ENCODE measurements around the gene CR1.
"Not testable (repeated sequence)": the region's sequence is repeated elsewhere in the genome, so short reads cannot be mapped to it uniquely, and the experiment has no call there.

Gene CR1

GRCh38 chr1:207495801-207496792, at the start of gene CR1:
TSS of gene CR1 (plus strand) at chr1:207496157. CDS start at chr1:207496268, 111 bp downstream.
- DNase-seq (ENCODE audit: low read depth in 2 of 2) = no peak

DNA sequence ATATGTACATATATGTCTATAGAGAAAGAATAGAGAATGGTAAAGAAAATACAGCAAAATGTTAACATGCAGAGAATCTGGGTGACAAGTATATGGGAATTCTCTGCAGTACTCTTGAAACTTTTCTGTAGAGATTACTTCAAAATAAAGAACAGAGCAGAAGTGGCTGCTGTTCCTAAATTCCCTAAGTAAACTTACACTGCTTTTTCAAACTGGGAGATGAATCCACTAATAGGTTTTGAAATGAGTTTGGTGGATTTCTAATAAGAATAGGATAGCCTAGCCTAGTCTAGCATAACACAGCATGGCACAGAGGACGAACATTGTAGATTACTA, 42.3 kb upstream of the CR1 start:
- no peak for DNase-seq (ENCODE audit: low read depth in 2 of 2)

GRCh38 chr1:207454046-207454964, 41.7 kb upstream of the CR1 start, which contains the start of gene CR2:
TSS of gene CR2 (plus strand) at chr1:207454328. CDS start at chr1:207454419, 91 bp downstream.
- peak; percentile 36 to 38 for DNase-seq (ENCODE audit: low read depth in 2 of 2)

DNA sequence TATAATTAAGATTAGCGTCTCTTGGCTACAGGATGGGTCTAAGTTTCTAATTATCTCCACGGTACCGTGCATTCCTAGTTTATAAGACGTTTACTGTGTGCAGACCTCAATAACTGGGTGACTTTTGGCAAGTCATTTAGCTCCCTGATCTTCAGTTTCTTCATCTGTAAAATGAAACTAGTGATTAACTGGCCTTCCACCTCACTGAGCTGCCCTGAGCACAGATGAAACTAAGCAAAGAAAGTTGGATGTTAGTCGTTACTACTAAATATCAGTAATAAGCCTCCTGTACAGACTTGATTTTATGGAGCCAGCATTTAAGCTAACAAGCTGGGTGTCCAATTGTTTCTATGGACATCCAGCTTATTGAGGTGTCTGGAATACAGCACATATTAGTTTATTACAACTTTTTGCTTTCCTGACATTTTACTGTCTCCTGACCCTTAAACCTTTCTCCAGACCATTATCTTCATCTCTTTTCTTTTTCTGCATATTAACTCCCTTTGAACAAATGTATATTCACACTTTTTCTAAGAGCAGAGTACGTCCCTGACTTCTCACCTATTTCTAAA, 40.7 kb upstream of the CR1 start:
- no peak for DNase-seq (ENCODE audit: low read depth in 2 of 2)

DNA sequence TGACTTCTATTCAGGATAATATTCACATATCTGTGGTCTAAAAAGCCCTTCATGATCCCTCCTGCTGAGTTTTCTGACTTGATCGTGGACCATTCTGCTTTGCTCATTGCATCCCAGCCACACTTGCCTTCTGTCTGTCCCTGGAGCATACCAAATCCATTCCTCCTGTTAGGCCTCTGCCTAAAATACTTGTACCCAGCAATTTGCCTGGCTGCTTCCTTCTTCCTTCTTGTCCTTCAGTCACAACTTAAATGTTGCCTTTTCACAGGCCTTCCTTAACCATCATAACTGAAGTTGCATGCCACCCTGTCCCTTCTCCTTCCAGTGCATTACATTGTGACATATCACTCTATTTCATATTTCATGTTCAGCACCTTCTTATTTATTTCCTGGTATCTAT, 37.5 kb upstream of the CR1 start:
- no peak for DNase-seq (ENCODE audit: low read depth in 2 of 2)

DNA sequence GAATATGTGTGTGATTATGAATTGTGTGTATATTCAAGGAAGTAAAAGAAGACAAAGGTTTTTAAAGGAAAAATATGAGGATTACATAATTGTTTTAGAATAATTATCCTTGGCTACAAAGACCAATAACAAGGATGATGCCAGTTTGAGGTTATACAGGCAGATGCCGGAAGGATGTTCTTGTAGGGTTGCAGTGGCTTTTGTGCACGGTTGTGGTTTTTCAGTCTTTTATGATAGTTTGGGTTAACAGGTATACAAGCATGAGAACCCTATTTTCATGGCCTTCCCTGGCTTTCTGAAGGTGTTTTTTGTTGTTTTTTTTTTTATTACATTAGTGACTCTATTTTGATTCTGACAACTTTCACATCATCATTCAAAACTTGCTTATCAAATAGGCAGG, 36.9 kb upstream of the CR1 start:
- DNase-seq (ENCODE audit: low read depth in 2 of 2) = no peak

GRCh38 chr1:207461649-207462048, 34.3 kb upstream of the CR1 start:
- DNase-seq (ENCODE audit: low read depth in 2 of 2) = no peak

DNA sequence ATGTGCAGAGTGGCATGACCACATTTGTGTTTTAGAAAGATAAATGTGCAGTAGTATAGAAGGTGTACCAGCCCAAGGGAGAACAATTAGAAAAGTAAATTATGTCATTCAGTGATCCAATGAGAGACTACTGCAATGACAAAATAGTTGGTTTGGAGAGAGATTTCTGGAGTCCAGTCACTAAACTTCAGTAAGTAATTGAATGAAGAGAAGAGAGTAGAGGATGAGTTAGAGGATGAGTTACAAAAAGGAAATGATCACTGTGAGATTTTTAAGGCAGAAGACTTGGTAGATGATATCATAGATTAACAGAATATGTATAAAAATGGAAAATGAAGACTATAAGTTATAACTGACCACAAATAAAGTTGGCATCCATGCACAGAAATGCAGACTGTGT, 33.4 kb upstream of the CR1 start:
- DNase-seq (ENCODE audit: low read depth in 2 of 2) = no peak

- DNase-seq (ENCODE audit: low read depth in 2 of 2) = no peak
Measured at GRCh38 chr1:207463021-207463420, 32.9 kb upstream of the CR1 start.

DNA sequence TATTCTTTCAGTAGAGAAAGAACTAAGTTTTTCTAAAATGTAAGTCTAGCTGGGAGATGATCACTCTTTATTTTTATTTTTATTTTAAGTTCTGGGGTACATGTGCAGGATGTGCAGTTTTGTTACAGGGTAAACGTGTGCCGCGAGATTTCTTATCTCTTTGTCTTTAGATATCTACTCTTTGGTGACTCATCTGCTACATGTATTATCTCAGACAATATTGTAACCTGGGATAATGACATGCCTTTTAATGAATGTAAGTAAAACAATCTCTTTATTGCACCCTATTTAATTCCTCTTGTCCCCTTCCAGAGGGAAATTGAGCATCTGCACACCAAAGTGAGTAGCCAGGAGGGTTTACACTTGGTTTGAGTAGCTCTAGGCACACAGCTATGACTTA, 32.4 kb upstream of the CR1 start:
- no peak for DNase-seq (ENCODE audit: low read depth in 2 of 2)

DNA sequence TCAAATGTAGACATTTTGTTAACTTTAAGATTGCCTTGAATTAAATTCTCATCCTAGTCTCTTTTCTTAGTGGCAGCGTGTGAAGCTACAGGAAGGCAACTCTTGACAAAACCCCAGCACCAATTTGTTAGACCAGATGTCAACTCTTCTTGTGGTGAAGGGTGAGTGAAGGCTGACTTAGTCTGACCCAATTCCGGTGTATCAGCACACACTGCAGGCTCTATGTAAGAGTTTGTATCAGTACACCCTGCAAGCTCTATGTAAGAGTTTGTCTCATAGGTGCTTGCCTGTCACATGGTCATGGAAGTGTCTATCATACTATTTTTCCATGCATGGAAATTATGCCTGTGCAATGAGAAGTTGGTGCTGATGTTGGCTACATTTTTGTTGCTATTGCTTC, 25.0 kb upstream of the CR1 start:
- DNase-seq (ENCODE audit: low read depth in 2 of 2) = no peak

DNA sequence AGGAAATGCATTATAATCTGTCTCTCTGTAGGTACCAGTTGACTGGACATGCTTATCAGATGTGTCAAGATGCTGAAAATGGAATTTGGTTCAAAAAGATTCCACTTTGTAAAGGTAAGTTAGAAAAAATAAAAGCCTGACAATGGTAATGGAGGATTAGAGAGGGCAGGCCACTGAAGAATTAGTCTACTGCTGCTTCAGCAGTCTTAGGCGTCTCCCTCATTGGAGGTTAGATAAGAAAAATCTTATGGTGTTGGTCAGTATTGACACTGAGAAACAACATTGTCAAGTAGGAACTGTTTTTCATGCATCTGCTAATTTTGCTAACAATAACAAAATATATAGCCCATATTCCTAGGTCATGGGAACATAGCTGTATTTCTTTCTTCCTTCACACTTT, 21.7 kb upstream of the CR1 start:
- no peak for DNase-seq (ENCODE audit: low read depth in 2 of 2)

- no peak for DNase-seq (ENCODE audit: low read depth in 2 of 2)
Measured at GRCh38 chr1:207486198-207486597, 9.8 kb upstream of the CR1 start.

DNA sequence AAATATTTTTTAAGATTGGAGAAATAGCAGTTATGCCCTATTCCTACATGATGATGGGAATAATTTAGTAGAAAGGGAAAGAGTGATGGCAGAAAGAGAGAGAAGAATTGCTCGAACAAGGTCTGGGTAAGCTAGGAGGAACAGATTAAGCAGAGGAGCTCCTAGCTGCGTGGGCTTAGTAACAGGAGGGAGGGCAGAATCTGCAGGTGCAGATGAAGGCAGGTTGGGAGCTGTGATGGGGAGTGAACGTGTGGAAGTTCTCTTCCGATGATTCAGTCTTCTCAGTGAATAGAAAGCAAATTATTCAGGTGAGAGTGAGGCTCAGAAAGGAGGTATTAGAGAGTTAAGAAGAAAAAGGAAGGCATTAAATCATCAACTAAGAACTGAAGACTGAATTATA, 8.3 kb upstream of the CR1 start:
- DNase-seq (ENCODE audit: low read depth in 2 of 2) = no peak

- DNase-seq (ENCODE audit: low read depth in 2 of 2) = no peak
Measured at GRCh38 chr1:207493212-207493611, 2.7 kb upstream of the CR1 start.

DNA sequence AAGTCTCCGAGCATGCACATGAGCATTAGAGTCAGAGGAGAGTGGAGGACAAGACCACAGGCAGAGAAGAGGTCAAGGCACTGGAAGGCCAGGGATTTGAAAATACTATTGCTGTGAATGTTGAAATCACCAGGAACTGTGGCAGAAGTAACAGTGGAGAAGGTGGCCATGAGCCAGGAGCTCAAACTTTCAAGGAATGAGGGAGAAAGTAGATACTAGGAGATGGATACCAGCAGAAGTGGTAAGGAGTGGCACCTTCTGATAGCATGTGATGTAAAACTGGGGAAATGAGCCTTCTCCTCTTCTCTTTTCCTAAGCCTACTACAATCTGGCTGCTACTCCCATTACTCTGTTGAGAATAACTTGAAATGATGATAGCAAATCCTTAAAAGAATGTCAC, 1.8 kb upstream of the CR1 start:
- no peak for DNase-seq (ENCODE audit: low read depth in 2 of 2)

DNA sequence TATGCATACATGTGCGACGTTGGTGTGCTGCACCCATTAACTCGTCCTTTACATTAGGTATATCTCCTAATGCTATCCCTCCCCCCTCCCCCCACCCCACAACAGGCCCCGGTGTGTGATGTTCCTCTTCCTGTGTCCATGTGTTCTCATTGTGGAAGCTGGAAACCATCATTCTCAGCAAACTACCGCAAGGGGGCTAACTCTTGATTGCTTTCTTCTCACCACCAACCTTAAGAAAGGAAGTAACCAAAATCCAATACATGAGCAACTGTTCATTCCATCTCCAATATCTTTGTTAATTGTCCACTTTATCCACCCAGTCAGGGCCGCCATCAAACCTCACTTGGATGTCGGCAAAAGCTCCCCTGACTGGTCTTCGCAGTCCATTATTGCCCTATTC, 676 bp upstream of the CR1 start:
- DNase-seq (ENCODE audit: low read depth in 2 of 2) = not testable (repeated sequence)

DNA sequence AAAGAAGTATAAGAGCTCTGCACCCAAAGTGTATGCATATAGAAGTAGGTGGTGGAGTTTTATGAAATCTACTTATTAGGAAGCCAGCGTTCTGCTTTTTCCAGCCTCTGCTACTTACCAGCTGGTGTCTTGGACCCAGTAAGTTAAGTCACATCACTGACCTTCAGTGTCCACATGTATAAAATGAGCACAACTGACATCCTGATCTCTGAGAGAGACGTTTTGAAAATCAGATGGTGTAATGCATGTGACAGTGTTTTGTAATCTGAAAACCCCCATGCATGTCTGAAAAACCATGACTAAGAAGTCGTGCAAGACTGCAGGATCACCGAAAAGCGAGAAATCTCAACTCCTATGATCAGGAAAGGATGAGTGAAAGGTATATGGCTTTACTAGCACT, 2.0 kb downstream of the CR1 start:
- DNase-seq (ENCODE audit: low read depth in 2 of 2) = no peak

- peak in 1 of 2 donors; percentile 17 for DNase-seq (ENCODE audit: low read depth in 2 of 2)
Measured at GRCh38 chr1:207499573-207499972, 3.6 kb downstream of the CR1 start.

DNA sequence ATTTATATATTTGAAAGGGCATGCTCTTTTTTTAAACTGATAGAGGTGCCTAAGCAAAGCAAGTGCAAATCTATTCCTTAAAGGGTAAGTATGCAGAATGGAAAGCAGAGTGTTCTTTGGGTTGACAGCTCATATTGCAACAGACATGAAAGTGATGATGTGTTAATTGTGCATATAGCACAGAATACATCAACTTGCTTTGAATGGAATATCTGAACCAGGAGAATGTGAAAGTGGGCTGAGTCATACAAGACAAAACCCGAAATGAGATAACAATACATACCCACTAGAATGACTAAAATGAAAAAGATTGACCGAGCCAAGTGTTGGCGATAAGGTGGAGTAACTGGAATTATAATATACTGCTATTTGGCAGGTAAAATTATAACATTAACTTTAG, 4.3 kb downstream of the CR1 start:
- no peak for DNase-seq (ENCODE audit: low read depth in 2 of 2)

- DNase-seq (ENCODE audit: low read depth in 2 of 2) = no peak
Measured at GRCh38 chr1:207501071-207501470, 5.1 kb downstream of the CR1 start.

GRCh38 chr1:207502726-207503125, 6.8 kb downstream of the CR1 start:
- DNase-seq (ENCODE audit: low read depth in 2 of 2) = no peak

All from stimulated activated CD8-positive, alpha-beta memory T cell treated with anti-CD3 and anti-CD28 coated beads, Interleukin-15, amount 100 ng/mL, for 4 hours (primary cell).